GM10248 (cell line): ENCODE results near the gene AVEN.
"Not testable (repeated sequence)": the region's sequence is repeated elsewhere in the genome, so short reads cannot be mapped to it uniquely, and the experiment has no call there.

ENCODE experiments used
- CTCF ChIA-PET: fragments of 300-600 bp; sonication (Branson Sonifier 250); formaldehyde crosslinking; extraction: SDS; loops from one replicate; lab custom pipeline; 2021; ENCODE audit warnings: antibody characterized with exemption; lab: Yijun Ruan, JAX
- POLR2A ChIA-PET: fragments of 350-650 bp; sonication (Branson Sonifier 250); formaldehyde crosslinking; extraction: SDS; loops from one replicate; lab custom pipeline; 2020; ENCODE audit warnings: antibody characterized with exemption; lab: Yijun Ruan, JAX
- DNase-seq: peaks from one replicate; pipeline ENCODE4 v3.0.0; 2012; ENCODE audit errors: extremely low spot score
- CTCF ChIP-seq: IDR thresholded peaks from 2 replicates; pipeline ENCODE4 v1.5.1; 2012; ENCODE audit warnings: mild to moderate bottlenecking, low read depth; ENCODE audit errors: extremely low read depth, missing control alignments, control extremely low read depth

The AVEN gene

GRCh38 chr15:34056911-34057310 is 17.9 kb upstream of the AVEN start:
- TF ChIP-seq CTCF = no peak
- CTCF ChIA-PET = interaction anchor here (0.9 kb wide), 1 partner anchor 11 kb away, joined by 3 read pairs; no protein-coding TSS in a partner anchor
- POLR2A ChIA-PET = no interaction called here
- no peak for DNase-seq

- no peak for TF ChIP-seq CTCF
- ChIA-PET CTCF (interaction anchor here (0.9 to 1.9 kb wide), 2 partner anchors 8 to 10 kb away, joined by 3 to 7 read pairs; no protein-coding TSS in a partner anchor), POLR2A (no interaction called here)
- DNase-seq = no peak
Observed at GRCh38 chr15:34055868-34056595, 17.0 kb upstream of the AVEN start.

GRCh38 chr15:34054081-34054707 is 15.2 kb upstream of the AVEN start:
- TF ChIP-seq CTCF = no peak
- ChIA-PET CTCF (interaction anchor here (1.9 kb wide), 1 partner anchor 10 kb away, joined by 7 read pairs; no protein-coding TSS in a partner anchor), POLR2A (no interaction called here)
- no peak for DNase-seq

GRCh38 chr15:34050385-34050784 is 11.4 kb upstream of the AVEN start:
- DNase-seq, POLR2A ChIA-PET: not testable (repeated sequence)
- CTCF ChIA-PET = interaction anchor here (1.5 kb wide), 1 partner anchor 10 kb away, joined by 3 read pairs; no protein-coding TSS in a partner anchor

GRCh38 chr15:34049112-34049511 is 10.1 kb upstream of the AVEN start:
- no peak for DNase-seq
- ChIA-PET CTCF (interaction anchor here (1.5 kb wide), 1 partner anchor 12 kb away, joined by 3 read pairs; no protein-coding TSS in a partner anchor), POLR2A (no interaction called here)
- no peak for TF ChIP-seq CTCF

GRCh38 chr15:34047893-34048775 is 9.1 kb upstream of the AVEN start:
- ChIA-PET CTCF (interaction anchor here (0.7 to 1.3 kb wide), 4 partner anchors 10 to 30 kb away, joined by 3 to 7 read pairs (median 3); no protein-coding TSS in a partner anchor), POLR2A (no interaction called here)
- TF ChIP-seq CTCF = no peak
- DNase-seq = no peak
